H9 (cell line): ENCODE measurements around the gene GALNT2. TPM values are rescaled to one million over a fixed set of nuclear protein-coding genes. Genes with fewer than 3 reads are reported as not detected.

ENCODE experiments used
- DNase-seq: peaks from one replicate; pipeline ENCODE4 v3.0.0-alpha.2; 2017
- H2AFZ ChIP-seq: one replicate; pipeline ENCODE4 v1.6.1; 2013; ENCODE audit warnings: mild to moderate bottlenecking, low read length, control low read depth, moderate library complexity
- H2AK5ac ChIP-seq: 2 replicates; pipeline ENCODE4 v1.6.1; 2013; ENCODE audit warnings: low read length, control low read depth, mixed read lengths; ENCODE audit not compliant: insufficient read length
- H2BK120ac ChIP-seq: one replicate; pipeline ENCODE4 v1.6.1; 2013; ENCODE audit warnings: low read depth, mild to moderate bottlenecking, low read length, control low read depth, inconsistent platforms; ENCODE audit not compliant: poor library complexity, severe bottlenecking
- H2BK12ac ChIP-seq: 2 replicates; pipeline ENCODE4 v1.6.1; 2013; ENCODE audit warnings: low read length, control low read depth, mixed read lengths, low read depth; ENCODE audit not compliant: insufficient read length
- H2BK15ac ChIP-seq: 2 replicates; pipeline ENCODE4 v1.6.1; 2013; ENCODE audit warnings: low read depth, low read length, control low read depth
- H2BK20ac ChIP-seq: one replicate; pipeline ENCODE4 v1.6.1; 2013; ENCODE audit warnings: low read depth, mild to moderate bottlenecking, low read length, control low read depth, inconsistent platforms; ENCODE audit not compliant: poor library complexity, severe bottlenecking
- H2BK5ac ChIP-seq: 2 replicates; pipeline ENCODE4 v1.6.1; 2013; ENCODE audit warnings: low read length, control low read depth, mixed read lengths; ENCODE audit not compliant: insufficient read length
- H3K14ac ChIP-seq: 2 replicates; pipeline ENCODE4 v1.6.1; 2013; ENCODE audit warnings: low read length, control low read depth; ENCODE audit not compliant: insufficient read depth
- H3K18ac ChIP-seq: 2 replicates; pipeline ENCODE4 v1.6.1; 2013; ENCODE audit warnings: low read depth, mild to moderate bottlenecking, mixed read lengths, low read length, control low read depth; ENCODE audit not compliant: insufficient read length
- H3K23ac ChIP-seq: 2 replicates; pipeline ENCODE4 v1.6.1; 2013; ENCODE audit warnings: low read length, control low read depth, mixed read lengths, low read depth; ENCODE audit not compliant: insufficient read length
- H3K23me2 ChIP-seq: 2 replicates; pipeline ENCODE4 v1.6.1; 2013; ENCODE audit warnings: low read depth, mild to moderate bottlenecking, mixed read lengths, low read length, control low read depth; ENCODE audit not compliant: insufficient read length, poor library complexity, severe bottlenecking
- H3K27ac ChIP-seq: 2 replicates; pipeline ENCODE4 v1.5.1; 2013; ENCODE audit warnings: low read length, control low read depth, mixed read lengths, low read depth; ENCODE audit not compliant: insufficient read length
- H3K27me3 ChIP-seq: 2 replicates; pipeline ENCODE4 v1.6.1; 2013; ENCODE audit warnings: low read length, control low read depth, inconsistent platforms; ENCODE audit not compliant: insufficient read depth
- H3K4ac ChIP-seq: 2 replicates; pipeline ENCODE4 v1.6.1; 2013; ENCODE audit warnings: low read depth, mild to moderate bottlenecking, control low read depth, inconsistent platforms, low read length, moderate library complexity
- H3K4me1 ChIP-seq: 2 replicates; pipeline ENCODE4 v1.6.1; 2013; ENCODE audit warnings: low read length, control low read depth, inconsistent platforms; ENCODE audit not compliant: insufficient read depth
- H3K4me2 ChIP-seq: 2 replicates; pipeline ENCODE4 v1.6.1; 2013; ENCODE audit warnings: low read length, control low read depth, mixed read lengths; ENCODE audit not compliant: insufficient read length, insufficient read depth
- H3K56ac ChIP-seq: 2 replicates; pipeline ENCODE4 v1.6.1; 2013; ENCODE audit warnings: low read depth, mild to moderate bottlenecking, mixed read lengths, low read length, control low read depth; ENCODE audit not compliant: insufficient read length
- H3K79me1 ChIP-seq: 2 replicates; pipeline ENCODE4 v1.6.1; 2013; ENCODE audit warnings: low read depth, mild to moderate bottlenecking, moderate library complexity, low read length, control low read depth, inconsistent platforms; ENCODE audit not compliant: insufficient read depth, poor library complexity, severe bottlenecking
- H3K79me2 ChIP-seq: 2 replicates; pipeline ENCODE4 v1.6.1; 2013; ENCODE audit warnings: low read length, control low read depth, inconsistent platforms; ENCODE audit not compliant: insufficient read depth
- H3K9ac ChIP-seq: 2 replicates; pipeline ENCODE4 v1.6.1; 2013; ENCODE audit warnings: low read length, control low read depth, mixed read lengths; ENCODE audit not compliant: insufficient read length; ENCODE audit errors: extremely low read depth
- H3K9me3 ChIP-seq: one replicate; pipeline ENCODE4 v1.6.1; 2013; ENCODE audit warnings: low read depth, low read length, inconsistent platforms; ENCODE audit not compliant: control insufficient read depth
- H3T11ph ChIP-seq: one replicate; pipeline ENCODE4 v1.6.1; 2013; ENCODE audit warnings: mild to moderate bottlenecking, low read length, control low read depth, inconsistent platforms
- H4K20me1 ChIP-seq: one replicate; pipeline ENCODE4 v1.6.1; 2013; ENCODE audit not compliant: control insufficient read depth, insufficient read length, insufficient read depth
- H4K5ac ChIP-seq: 2 replicates; pipeline ENCODE4 v1.6.1; 2013; ENCODE audit warnings: low read depth, mild to moderate bottlenecking, mixed read lengths, low read length, control low read depth; ENCODE audit not compliant: insufficient read length
- H4K8ac ChIP-seq: replicated peaks from 2 replicates; pipeline ENCODE4 v1.6.1; 2013; ENCODE audit warnings: low read length, control low read depth, mixed read lengths, low read depth; ENCODE audit not compliant: insufficient read length
- H4K91ac ChIP-seq: 2 replicates; pipeline ENCODE4 v1.6.1; 2013; ENCODE audit warnings: low read depth, mild to moderate bottlenecking, moderate library complexity, mixed read lengths, low read length, control low read depth; ENCODE audit not compliant: insufficient read length
- H3K27ac Mint-ChIP-seq, 3 experiments: 2 replicates in 2 of 3; 3 replicates in 1 of 3; pipeline ENCODE4 v1.8.0; 2020 to 2021; ENCODE audit warnings: mixed read lengths in 3 of 3, mild to moderate bottlenecking in 1 of 3, moderate library complexity in 1 of 3
- H3K27me3 Mint-ChIP-seq: 2 replicates; pipeline ENCODE4 v1.8.0; 2021; ENCODE audit warnings: low read depth, mild to moderate bottlenecking, moderate library complexity, mixed read lengths
- H3K36me3 Mint-ChIP-seq, 3 experiments: 2 replicates in 2 of 3; 3 replicates in 1 of 3; pipeline ENCODE4 v1.8.0; 2020 to 2021; ENCODE audit warnings: low read depth in 3 of 3, mixed read lengths in 3 of 3; ENCODE audit not compliant: insufficient read depth in 1 of 3
- H3K4me1 Mint-ChIP-seq, 2 experiments: 2 replicates each; pipeline ENCODE4 v1.8.0; 2020; ENCODE audit warnings: mixed read lengths in 2 of 2
- H3K4me3 Mint-ChIP-seq, 2 experiments: 2 replicates in 1 of 2; 3 replicates in 1 of 2; pipeline ENCODE4 v1.8.0; 2020 to 2021; ENCODE audit warnings: mild to moderate bottlenecking in 2 of 2, mixed read lengths in 2 of 2, moderate library complexity in 1 of 2
- H3K9me3 Mint-ChIP-seq, 2 experiments: 2 replicates in 1 of 2; 3 replicates in 1 of 2; pipeline ENCODE4 v1.8.0; 2020; ENCODE audit warnings: mild to moderate bottlenecking in 2 of 2, mixed read lengths in 2 of 2, moderate library complexity in 1 of 2
- CTCF ChIP-seq: fragments of 200-600 bp; sonication (generic); conservative IDR thresholded peaks from 3 replicates; pipeline ENCODE4 v1.8.0; 2021; ENCODE audit warnings: antibody characterized with exemption, mild to moderate bottlenecking
- WGBS: extraction: QIAGEN DNeasy Blood & Tissue Kit; methylation state at CpG from one replicate; pipeline ENCODE4 v1.1.7; 2013; ENCODE audit warnings: missing lambda C conversion rate, low lambda C conversion rate, mixed read lengths; ENCODE audit not compliant: insufficient read length; ENCODE audit errors: extremely low coverage; 5-methylcytosine and 5-hydroxymethylcytosine counted together
- total RNA-seq: library from RNA; stranded (reverse); gene quantifications from 2 replicates; pipeline ENCODE4 v1.2.1, GENCODE V29; 2021

GALNT2 gene
- total RNA-seq, 1 experiment from 2014 or later, result 57.6 TPM

- WGBS, result no CpG with 5 or more reads among the region's 3 CpGs
- peaks cover 3 to 5% of the 10 kb centered on the region in 2 experiments; a peak in 2 of 4 replicates for H3K4me1 Mint-ChIP-seq
- no peak overlapping the region for H2AK5ac ChIP-seq
- H4K20me1 ChIP-seq, result no peaks in the 10 kb centered on the region
- DNase-seq, result no peak
- H3K18ac ChIP-seq, result no peak overlapping the region
- H4K91ac ChIP-seq, result no peak overlapping the region
- no peak overlapping the region for H3T11ph ChIP-seq
- no peaks in the 10 kb centered on the region for H3K79me2 ChIP-seq
- H3K9ac ChIP-seq, result no peak overlapping the region
- H3K4me2 ChIP-seq, result no peak overlapping the region
- no peak overlapping the region for H3K4ac ChIP-seq
- H2AFZ ChIP-seq, result no peak overlapping the region
- no peak overlapping the region for H3K14ac ChIP-seq
- no peaks in the 10 kb centered on the region for H3K79me1 ChIP-seq
- no peak overlapping the region for H3K56ac ChIP-seq
- H3K23me2 ChIP-seq, result no peaks in the 10 kb centered on the region
- peaks cover 1% of the 10 kb centered on the region for H3K27me3 Mint-ChIP-seq
- H2BK12ac ChIP-seq, result no peak overlapping the region
- H3K27ac ChIP-seq, result no peak overlapping the region
- no peaks in the 10 kb centered on the region for H3K9me3 ChIP-seq
- H2BK120ac ChIP-seq, result no peak overlapping the region
- H2BK20ac ChIP-seq, result no peak overlapping the region
- H2BK15ac ChIP-seq, result no peak overlapping the region
- H3K27me3 ChIP-seq, result no peaks in the 10 kb centered on the region
- no peak overlapping the region for H2BK5ac ChIP-seq
- no peak overlapping the region for H4K8ac ChIP-seq
- no peak overlapping the region for H4K5ac ChIP-seq
- H3K9me3 Mint-ChIP-seq, result peaks cover 5 to 6% of the 10 kb centered on the region in 2 experiments; a peak in 4 of 5 replicates
- no peak overlapping the region for H3K23ac ChIP-seq
- H3K36me3 Mint-ChIP-seq, result peaks cover 0 to 4% (median 0%) of the 10 kb centered on the region in 3 experiments; a peak in 2 of 7 replicates
- H3K27ac Mint-ChIP-seq, result no peak overlapping the region
- no peaks in the 10 kb centered on the region; the same call in 1 of the 2 replicates for H3K4me1 ChIP-seq
- H3K4me3 Mint-ChIP-seq, result no peak overlapping the region
- no peak for TF ChIP-seq CTCF
Measured at GRCh38 chr1:230037261-230037660, 29.8 kb upstream of the GALNT2 start.
